SK-MEL-5 (cell line): ENCODE measurements around the gene SPECC1L. TPM values are rescaled to one million over a fixed set of nuclear protein-coding genes. Genes with fewer than 3 reads are reported as not detected.
"Not testable (repeated sequence)": the region's sequence is repeated elsewhere in the genome, so short reads cannot be mapped to it uniquely, and the experiment has no call there.

ENCODE experiments used
- DNase-seq: peaks from one replicate; pipeline ENCODE4 v3.0.0-alpha.2; 2016; ENCODE audit warnings: low read depth, low spot score
- in situ Hi-C: cut with HindIII; loops from 2 replicates; pipeline ENCODE4 v1.10.0; 2016; ENCODE audit warnings: low sequenced_read_pairs, high pct_unique_total_duplicates, low pct_unique_long_range_greater_than_20kb
- total RNA-seq: library from RNA; depleted of rRNA; stranded (reverse); fragments of >200 nt; shearing (Covaris generic); gene quantifications from 2 replicates; pipeline ENCODE4 v1.2.3, GENCODE V29; 2014

SPECC1L gene
- total RNA-seq, 1 experiment from 2014 or later = 38.0 TPM

GRCh38 chr22:24300522-24300921 is 29.9 kb downstream of the SPECC1L start:
- in situ Hi-C loops, DNase-seq: not testable (repeated sequence)

- in situ Hi-C loops = no loop called here
- DNase-seq = no peak
Measured at GRCh38 chr22:24302591-24302990, 32.0 kb downstream of the SPECC1L start.

- DNase-seq = no peak
- in situ Hi-C loops = no loop called here
Measured at GRCh38 chr22:24303007-24303406, 32.4 kb downstream of the SPECC1L start.

DNA sequence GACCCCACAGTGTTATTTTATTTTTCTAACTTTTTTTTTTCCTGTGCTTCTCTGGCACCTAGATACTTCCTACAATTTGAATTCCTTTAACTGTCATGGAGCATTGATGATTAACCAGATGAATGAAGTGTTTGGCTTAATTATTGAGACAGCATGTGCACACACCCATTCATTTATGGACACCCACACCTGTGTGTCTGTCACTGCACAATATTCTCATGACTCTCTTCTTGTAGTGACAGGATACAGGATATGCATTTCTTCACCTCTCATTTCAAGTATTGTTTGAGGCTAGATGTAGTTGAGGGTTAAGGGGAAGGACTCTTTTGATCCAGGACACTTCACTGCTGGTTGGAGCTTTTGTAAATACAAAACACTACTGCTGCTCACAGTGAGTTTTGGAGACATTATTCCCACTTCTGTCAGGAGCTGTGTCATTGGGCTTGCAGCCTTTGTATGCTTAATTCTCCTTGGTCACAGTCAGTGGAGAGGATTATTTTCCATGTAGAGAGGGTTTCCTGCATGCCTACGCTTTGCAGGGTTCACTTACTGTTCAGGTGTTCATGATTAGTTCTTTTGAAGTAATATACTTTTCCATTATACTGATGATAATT is 33.5 kb downstream of the SPECC1L start:
- DNase-seq = no peak
- in situ Hi-C loops = no loop called here

- in situ Hi-C loops = no loop called here
- no peak for DNase-seq
Measured at GRCh38 chr22:24305260-24305692, 34.6 kb downstream of the SPECC1L start.

DNA sequence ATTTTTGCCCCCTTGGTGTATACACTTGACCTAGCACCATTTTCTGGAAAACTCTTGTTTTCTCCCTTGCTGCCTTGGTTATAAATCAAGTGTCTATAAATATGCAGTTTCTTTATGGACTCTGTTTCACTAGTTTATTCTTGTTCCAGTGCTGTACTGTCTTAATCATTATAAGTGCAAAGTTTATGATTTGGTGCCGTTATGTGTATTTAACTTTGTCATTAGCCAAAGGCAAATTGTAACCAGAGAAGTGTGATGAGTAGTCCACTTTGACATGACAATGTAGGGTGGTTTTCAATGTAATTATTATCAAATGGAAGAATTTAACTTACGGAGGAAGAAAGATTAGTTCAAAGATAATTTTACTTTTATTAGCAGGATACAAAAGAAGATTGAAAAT is 40.3 kb downstream of the SPECC1L start:
- no peak for DNase-seq
- in situ Hi-C loops = no loop called here

DNA sequence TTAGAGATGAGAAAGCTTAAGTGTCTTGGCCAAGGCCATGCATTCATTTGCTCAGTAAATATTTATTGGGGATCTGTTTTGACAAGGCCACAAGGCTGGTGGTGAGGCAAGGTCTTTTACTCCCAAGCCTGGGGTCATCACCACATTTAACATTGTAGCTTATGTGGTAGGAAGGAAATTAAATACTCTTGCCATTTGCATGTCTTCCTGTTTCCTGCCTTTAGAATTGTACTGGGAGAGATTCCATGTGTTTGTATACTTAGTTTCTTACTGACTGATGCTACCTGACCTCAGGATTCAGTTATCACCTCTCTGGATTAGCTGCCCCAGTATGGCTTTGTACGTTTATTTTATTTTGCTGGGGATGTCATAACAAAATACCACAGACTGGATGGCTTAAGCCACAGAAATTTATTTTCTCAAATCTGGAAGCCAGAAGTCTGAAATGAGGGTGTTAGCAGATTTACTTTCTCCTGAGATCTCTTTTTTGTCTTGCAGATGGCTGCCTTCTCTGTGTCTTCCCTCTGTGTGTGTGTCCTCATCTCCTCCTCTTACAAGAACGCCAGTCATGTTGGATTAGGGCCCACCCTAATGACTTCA is 44.8 kb downstream of the SPECC1L start:
- no peak for DNase-seq
- in situ Hi-C loops = no loop called here

GRCh38 chr22:24316264-24316663 is 45.6 kb downstream of the SPECC1L start:
- in situ Hi-C loops, DNase-seq: not testable (repeated sequence)

- in situ Hi-C loops, DNase-seq: not testable (repeated sequence)
Measured at GRCh38 chr22:24317511-24317910, 46.9 kb downstream of the SPECC1L start.

DNA sequence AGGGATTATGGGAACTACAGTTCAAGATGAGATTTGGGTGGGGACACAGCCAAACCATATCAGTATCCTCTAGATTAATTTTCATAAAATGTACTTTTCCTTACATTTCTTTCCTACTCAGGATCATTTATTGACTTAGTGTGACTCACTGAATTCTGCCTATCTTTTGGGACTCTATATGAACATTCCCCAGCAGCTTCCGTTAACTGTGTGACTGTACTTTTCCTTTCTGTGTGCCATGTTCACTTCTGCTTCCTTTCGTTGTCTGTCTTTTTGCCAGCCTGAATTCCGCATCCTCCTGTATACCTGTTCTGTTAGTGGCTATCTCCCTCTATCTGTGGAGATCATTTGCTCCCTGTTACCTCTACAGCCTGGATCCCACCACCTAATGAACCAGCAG is 48.8 kb downstream of the SPECC1L start:
- DNase-seq = no peak

GRCh38 chr22:24321999-24322398 is 51.4 kb downstream of the SPECC1L start:
- in situ Hi-C loops = no loop called here

More for the DNA sequence above, 48.8 kb downstream of the SPECC1L start:
- in situ Hi-C loops = no loop called here

GRCh38 chr22:24322522-24322921 is 51.9 kb downstream of the SPECC1L start:
- in situ Hi-C loops = no loop called here
- DNase-seq = no peak

More at GRCh38 chr22:24321999-24322398, 51.4 kb downstream of the SPECC1L start:
- no peak for DNase-seq

DNA sequence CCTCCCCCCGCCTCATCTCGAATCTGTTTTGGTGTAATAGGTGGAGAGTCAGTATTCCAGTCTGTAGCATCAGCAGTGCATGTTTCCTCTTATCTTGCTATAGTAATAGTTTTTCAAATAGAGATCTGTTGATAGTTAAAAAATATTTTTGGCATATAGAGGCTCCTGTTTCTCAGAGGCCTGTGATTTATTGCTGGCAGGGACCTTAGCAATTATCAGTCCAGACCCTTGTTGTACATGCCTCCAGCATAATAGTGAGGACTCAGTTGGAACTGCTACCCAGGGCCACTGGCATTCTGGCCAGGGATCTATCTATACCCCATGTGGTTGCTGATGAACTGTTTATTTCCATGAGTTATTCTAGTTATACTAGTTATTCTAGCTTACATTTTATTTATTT is 52.6 kb downstream of the SPECC1L start:
- in situ Hi-C loops = no loop called here
- no peak for DNase-seq

DNA sequence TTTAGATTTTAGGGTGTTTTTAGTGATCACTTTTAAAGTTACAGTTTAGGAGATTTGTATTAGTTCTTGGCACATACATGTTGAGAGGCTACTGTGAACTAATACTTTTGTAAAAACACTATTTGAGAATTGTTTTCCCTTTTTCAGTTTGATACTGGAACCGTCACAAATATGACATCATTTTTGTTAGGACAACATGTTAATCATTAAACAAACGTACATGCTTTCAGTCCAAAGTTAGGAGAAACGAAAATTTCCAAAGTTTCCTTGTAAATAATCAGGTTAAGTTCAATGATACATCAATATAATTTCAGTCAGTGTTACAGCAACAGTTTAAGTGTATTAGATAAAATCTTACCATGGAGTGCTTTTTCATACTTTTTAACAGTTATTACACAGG is 53.1 kb downstream of the SPECC1L start:
- in situ Hi-C loops = no loop called here
- DNase-seq = no peak

DNA sequence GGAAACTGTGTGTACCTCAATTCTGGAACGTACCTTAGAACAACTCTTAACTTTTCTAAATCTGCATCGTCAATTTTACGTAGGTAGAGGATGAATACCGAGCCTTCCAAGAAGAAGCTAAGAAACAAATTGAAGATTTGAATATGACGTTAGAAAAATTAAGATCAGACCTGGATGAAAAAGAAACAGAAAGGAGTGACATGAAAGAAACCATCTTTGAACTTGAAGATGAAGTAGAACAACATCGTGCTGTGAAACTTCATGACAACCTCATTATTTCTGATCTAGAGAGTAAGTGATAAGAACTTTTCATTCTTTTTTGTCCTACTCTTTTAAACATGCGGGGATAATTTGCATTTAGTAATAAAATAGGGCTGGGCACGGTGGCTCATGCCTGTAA is 53.5 kb downstream of the SPECC1L start:
- in situ Hi-C loops = no loop called here
- no peak for DNase-seq

GRCh38 chr22:24325105-24325757 is 54.6 kb downstream of the SPECC1L start:
- in situ Hi-C loops = no loop called here

DNA sequence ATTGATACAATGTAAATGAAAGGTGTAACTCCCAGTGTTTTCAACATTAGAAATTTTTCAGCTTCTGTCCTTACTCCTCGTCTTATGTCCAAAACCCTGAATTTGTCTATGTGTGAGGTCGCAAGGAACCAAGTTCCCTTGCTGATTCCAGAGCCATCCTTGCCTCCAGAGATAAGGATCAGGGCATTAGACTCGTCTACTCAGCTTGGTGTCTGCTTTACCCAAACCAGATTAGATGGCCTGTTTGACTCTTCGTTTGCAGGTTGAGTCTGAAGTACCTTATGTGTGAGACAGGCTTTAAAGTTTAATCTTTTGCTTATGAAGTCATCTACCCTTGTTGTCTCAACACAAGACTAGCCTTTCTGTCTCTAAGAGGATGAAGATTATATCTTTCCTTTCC is 55.6 kb downstream of the SPECC1L start:
- DNase-seq = no peak
- in situ Hi-C loops = no loop called here

More at GRCh38 chr22:24325105-24325757, 54.6 kb downstream of the SPECC1L start:
- peak; percentile 79 for DNase-seq

DNA sequence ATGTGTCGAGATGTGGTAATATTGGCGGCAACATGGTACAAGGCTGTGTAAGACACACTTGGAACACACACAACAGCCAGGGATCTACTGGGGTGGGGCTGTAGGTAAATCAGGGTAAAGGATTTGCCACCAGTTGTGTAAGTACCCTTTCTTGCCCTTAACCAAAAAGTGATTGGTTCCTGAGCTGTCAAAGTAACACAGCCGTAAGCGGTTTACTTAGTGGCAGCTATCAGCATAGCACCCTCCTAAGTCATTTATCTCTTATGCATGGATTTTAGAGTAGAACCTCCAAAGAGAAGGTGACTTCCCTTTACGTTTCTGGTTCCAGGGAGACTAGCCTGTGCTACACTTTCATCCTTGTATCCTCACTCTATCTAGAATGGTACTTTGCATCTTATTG is 57.2 kb downstream of the SPECC1L start:
- in situ Hi-C loops = no loop called here
- no peak for DNase-seq

DNA sequence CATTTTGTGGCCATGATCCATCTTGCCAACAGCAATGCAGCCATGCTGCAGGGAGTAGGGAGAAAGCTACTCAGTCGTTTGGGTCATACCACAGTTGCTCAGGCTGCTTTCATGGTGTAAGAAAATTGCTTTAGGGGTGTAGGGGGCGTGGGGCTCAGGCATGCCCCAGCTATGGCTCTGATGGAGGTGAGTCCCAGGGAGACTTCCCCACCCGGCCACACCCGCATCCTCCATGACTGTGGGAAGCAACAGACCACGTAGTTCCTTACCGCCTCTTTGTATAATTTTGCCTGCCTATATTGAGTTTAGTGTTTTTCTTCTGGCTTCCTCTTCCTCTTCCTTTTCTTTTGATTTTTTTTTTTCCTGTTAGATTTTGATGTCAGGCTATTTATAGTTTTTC is 58.8 kb downstream of the SPECC1L start:
- in situ Hi-C loops = no loop called here
- no peak for DNase-seq
